B cell (primary cell): ENCODE measurements around the gene DNM2. TPM values are rescaled to one million over a fixed set of nuclear protein-coding genes. Genes with fewer than 3 reads are reported as not detected.
A peak's percentile ranks its signal among the peaks of the same experiment; 100 is the strongest.

ENCODE experiments used
- ATAC-seq: fragments of 200-7000 bp; cut with Tn5 transposase; one replicate; pipeline ENCODE4 v1.10.0; 2021; ENCODE audit warnings: low read depth, mild to moderate bottlenecking, moderate number of reproducible peaks, moderate library complexity
- CTCF ChIA-PET: fragments of 350-600 bp; sonication (Branson Sonifier 250); formaldehyde crosslinking; loops from one replicate; lab custom pipeline; 2021; ENCODE audit warnings: antibody characterized with exemption, inconsistent platforms; lab: Charles Lee
- POLR2A ChIA-PET: fragments of 350-600 bp; sonication (Branson Sonifier 250); formaldehyde crosslinking; loops from one replicate; lab custom pipeline; 2021; ENCODE audit warnings: antibody characterized with exemption; lab: Charles Lee
- DNase-seq: peaks from one replicate; pipeline ENCODE4 v3.0.0; 2013
- H2AFZ ChIP-seq: 2 replicates; pipeline ENCODE4 v1.6.1; 2012; ENCODE audit warnings: mild to moderate bottlenecking, low read depth, low read length; ENCODE audit not compliant: insufficient read depth, poor library complexity, severe bottlenecking
- H3K27ac ChIP-seq, 2 donors: 1 replicate in 1 of 2; 2 replicates in 1 of 2; pipeline ENCODE4 v1.5.1; 2012 to 2013; ENCODE audit warnings: low read length in 2 of 2, mild to moderate bottlenecking in 2 of 2, moderate library complexity in 1 of 2
- H3K27me3 ChIP-seq, 4 experiments: fragments of 200-600 bp in 1 of 4; sonication (generic) in 1 of 4; replicated peaks in 1 of 4; 1 replicate in 2 of 4; 2 replicates in 2 of 4; pipeline versions ENCODE4 v1.6.1 to v1.7.0; 2013 to 2016; ENCODE audit warnings: low read length in 3 of 4, mild to moderate bottlenecking in 2 of 4, mixed read lengths in 1 of 4, moderate library complexity in 1 of 4; ENCODE audit not compliant: insufficient read depth in 4 of 4, control insufficient read depth in 3 of 4; ENCODE audit errors: control extremely low read depth in 1 of 4
- H3K36me3 ChIP-seq, 2 experiments: replicated peaks in 1 of 2; 1 replicate in 1 of 2; 2 replicates in 1 of 2; pipeline versions ENCODE4 v1.6.1 to v1.7.1; 2013; ENCODE audit warnings: low read length in 1 of 2; ENCODE audit not compliant: insufficient read depth in 2 of 2, control insufficient read depth in 1 of 2; ENCODE audit errors: control extremely low read depth in 1 of 2, extremely low read depth in 1 of 2
- H3K4me1 ChIP-seq, 2 donors: fragments of 200-600 bp in 1 of 2; sonication (generic) in 1 of 2; 1 replicate in 1 of 2; 2 replicates in 1 of 2; pipeline versions ENCODE4 v1.5.1 to v1.6.1; 2013 to 2017; ENCODE audit warnings: low read length in 2 of 2; ENCODE audit not compliant: control insufficient read depth in 2 of 2, insufficient read depth in 2 of 2
- H3K4me2 ChIP-seq: replicated peaks from 2 replicates; pipeline ENCODE3; 2012; ENCODE audit warnings: mild to moderate bottlenecking, low read depth, low read length; ENCODE audit not compliant: poor library complexity, severe bottlenecking
- H3K4me3 ChIP-seq, 5 experiments: fragments of 200-600 bp in 1 of 5; sonication (generic) in 1 of 5; 1 replicate in 3 of 5; 2 replicates in 2 of 5; pipeline versions ENCODE4 v1.5.1 to v1.7.0; 2011 to 2016; ENCODE audit warnings: low read length in 4 of 5, mild to moderate bottlenecking in 4 of 5, low read depth in 2 of 5, control low read depth in 1 of 5, moderate library complexity in 1 of 5; ENCODE audit not compliant: insufficient read depth in 1 of 5; ENCODE audit errors: control extremely low read depth in 1 of 5, extremely low read depth in 1 of 5
- H3K79me2 ChIP-seq: fragments of 200-600 bp; sonication (generic); one replicate; pipeline ENCODE4 v1.6.0; 2016; ENCODE audit warnings: low read length; ENCODE audit not compliant: control insufficient read depth, insufficient read depth
- H3K9ac ChIP-seq: fragments of 200-600 bp; sonication (generic); 2 replicates; pipeline ENCODE4 v1.6.1; 2017; ENCODE audit warnings: mild to moderate bottlenecking, low read length, moderate library complexity
- H3K9me3 ChIP-seq, 3 donors: one replicate each; pipeline versions ENCODE4 v1.6.1 to v1.7.1; 2013; ENCODE audit warnings: low read length in 2 of 3; ENCODE audit not compliant: control insufficient read depth in 2 of 3, insufficient read depth in 1 of 3; ENCODE audit errors: control extremely low read depth in 1 of 3
- H4K20me1 ChIP-seq: 2 replicates; pipeline ENCODE4 v1.6.0; 2012; ENCODE audit warnings: mild to moderate bottlenecking, low read length; ENCODE audit not compliant: insufficient read depth, control insufficient read depth, poor library complexity, severe bottlenecking
- H3K27ac Mint-ChIP-seq: one replicate; pipeline ENCODE4 v1.8.0; 2021; ENCODE audit warnings: mixed read lengths
- H3K27me3 Mint-ChIP-seq: one replicate; pipeline ENCODE4 v1.8.0; 2021; ENCODE audit warnings: mixed read lengths
- H3K4me1 Mint-ChIP-seq: one replicate; pipeline ENCODE4 v1.8.0; 2021; ENCODE audit warnings: mixed read lengths
- H3K4me3 Mint-ChIP-seq: one replicate; pipeline ENCODE4 v1.8.0; 2021; ENCODE audit warnings: mixed read lengths
- H3K9me3 Mint-ChIP-seq: one replicate; pipeline ENCODE4 v1.8.0; 2022; ENCODE audit warnings: mixed read lengths; ENCODE audit not compliant: insufficient read depth
- EZH2 ChIP-seq: IDR thresholded peaks from 2 replicates; pipeline ENCODE4 v1.6.1; 2012; ENCODE audit warnings: borderline replicate concordance, low read depth, mild to moderate bottlenecking, moderate library complexity, low read length; ENCODE audit not compliant: insufficient read depth, poor library complexity, severe bottlenecking
- WGBS: methylation state at CpG from one replicate; pipeline ENCODE4 v1.1.5; 2013; ENCODE audit warnings: missing lambda C conversion rate; ENCODE audit not compliant: insufficient coverage; 5-methylcytosine and 5-hydroxymethylcytosine counted together
- intact Hi-C: fragments of 100-400 bp; cut with micrococcal nuclease; formaldehyde crosslinking; loops from one replicate; pipeline ENCODE4 v1.10.0; 2022
- polyA plus RNA-seq: library from polyadenylated mRNA; depleted of rRNA; stranded (reverse); fragments of >200 nt; gene quantifications from 2 replicates; pipeline ENCODE4 v1.2.3, GENCODE V29; 2012
- total RNA-seq, 2 donors: library from RNA; stranded (reverse); fragments of 120-200 nt in 1 of 2; gene quantifications; 1 replicate in 1 of 2; 2 replicates in 1 of 2; pipeline versions ENCODE4 v1.2.3 to v1.2.4, GENCODE V29; 2013 to 2022
- TF ChIP-seq, protein P1 (sequence below): fragments of 200-600 bp; IDR thresholded peaks from one replicate; pipeline ENCODE4 v1.8.0; 2022; ENCODE audit warnings: antibody characterized with exemption, mild to moderate bottlenecking

The DNM2 gene
- total and polyA plus RNA-seq, 2 donors (not counting 1 experiment from before 2014, with no cell fraction given), result 163 to 353 TPM

DNA sequence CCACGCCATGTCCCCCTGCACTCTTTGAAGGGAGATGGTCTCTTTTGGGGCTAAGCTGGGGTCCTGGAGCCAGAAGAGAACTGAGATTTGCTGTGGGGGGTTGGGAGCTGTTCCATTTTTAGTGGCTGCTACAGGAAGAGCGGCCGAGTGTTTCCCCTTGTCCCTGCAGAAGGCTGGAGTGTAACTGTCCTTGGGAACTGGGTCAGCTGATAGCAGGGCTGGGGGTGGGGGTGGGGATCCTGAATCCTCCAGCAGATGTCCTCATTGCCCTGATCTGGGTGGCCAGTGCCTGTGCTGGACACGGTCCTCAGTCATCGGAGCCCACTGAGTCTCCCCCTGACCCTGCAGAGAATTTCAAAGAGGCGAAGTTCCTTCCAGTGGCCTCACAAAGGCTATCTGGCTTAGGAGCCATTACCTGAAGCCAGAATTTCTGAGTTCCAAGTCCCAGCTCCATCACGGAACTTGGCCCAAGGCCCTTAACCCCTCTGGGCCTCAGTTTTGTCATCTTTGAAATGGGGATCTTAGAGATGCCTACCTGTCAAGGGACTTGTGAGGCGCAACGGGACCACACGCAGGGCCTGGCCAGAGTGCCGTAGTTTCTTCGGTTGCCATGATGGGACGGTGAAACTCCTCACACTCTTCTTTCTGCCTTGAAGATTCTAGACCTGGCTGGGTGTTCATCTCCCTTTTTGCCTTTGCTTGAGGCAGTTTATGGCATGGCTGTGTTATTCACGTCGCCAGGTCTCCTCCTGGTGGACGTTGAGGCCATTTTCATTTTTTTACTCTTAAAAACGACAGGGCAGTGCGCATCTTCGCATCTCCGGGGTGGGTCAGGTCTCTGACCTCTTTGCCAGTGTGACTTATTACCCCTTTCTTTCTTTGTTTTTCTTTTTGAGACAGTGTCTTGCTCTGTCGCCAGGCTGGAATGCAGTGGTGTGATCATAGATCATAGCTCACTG, 51.9 kb downstream of the DNM2 start:
- TF ChIP-seq EZH2, result no peak
- TF ChIP-seq, protein P1, sequence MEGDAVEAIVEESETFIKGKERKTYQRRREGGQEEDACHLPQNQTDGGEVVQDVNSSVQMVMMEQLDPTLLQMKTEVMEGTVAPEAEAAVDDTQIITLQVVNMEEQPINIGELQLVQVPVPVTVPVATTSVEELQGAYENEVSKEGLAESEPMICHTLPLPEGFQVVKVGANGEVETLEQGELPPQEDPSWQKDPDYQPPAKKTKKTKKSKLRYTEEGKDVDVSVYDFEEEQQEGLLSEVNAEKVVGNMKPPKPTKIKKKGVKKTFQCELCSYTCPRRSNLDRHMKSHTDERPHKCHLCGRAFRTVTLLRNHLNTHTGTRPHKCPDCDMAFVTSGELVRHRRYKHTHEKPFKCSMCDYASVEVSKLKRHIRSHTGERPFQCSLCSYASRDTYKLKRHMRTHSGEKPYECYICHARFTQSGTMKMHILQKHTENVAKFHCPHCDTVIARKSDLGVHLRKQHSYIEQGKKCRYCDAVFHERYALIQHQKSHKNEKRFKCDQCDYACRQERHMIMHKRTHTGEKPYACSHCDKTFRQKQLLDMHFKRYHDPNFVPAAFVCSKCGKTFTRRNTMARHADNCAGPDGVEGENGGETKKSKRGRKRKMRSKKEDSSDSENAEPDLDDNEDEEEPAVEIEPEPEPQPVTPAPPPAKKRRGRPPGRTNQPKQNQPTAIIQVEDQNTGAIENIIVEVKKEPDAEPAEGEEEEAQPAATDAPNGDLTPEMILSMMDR, result peak; percentile 14

More for the DNA sequence above, 51.9 kb downstream of the DNM2 start:
- CTCF ChIA-PET, result interaction anchor here (0.6 to 4.3 kb wide), 8 partner anchors 10 to 364 kb away, joined by 3 to 33 read pairs (median 4); partner anchors contain the start of gene DNM2
- peaks cover 5 to 49% of the 10 kb centered on the region in 2 experiments for H3K36me3 ChIP-seq
- peaks cover 85% of the 10 kb centered on the region for H3K79me2 ChIP-seq
- peaks cover 14 to 36% of the 10 kb centered on the region in 2 donors for H3K4me1 ChIP-seq
- no peak overlapping the region for H3K9ac ChIP-seq
- H3K9me3 ChIP-seq, result no peaks in the 10 kb centered on the region
- peak overlapping the region; percentile 51 for H3K4me2 ChIP-seq
- DNase-seq, result peak; percentile 43
- Mint-ChIP-seq H3K27me3 (no peaks in the 10 kb centered on the region), H3K4me3 (no peak overlapping the region), H3K27ac (peak overlapping the region; percentile 88), H3K4me1 (peaks cover 46% of the 10 kb centered on the region), H3K9me3 (no peaks in the 10 kb centered on the region)
- H3K4me3 ChIP-seq, result no peak overlapping the region
- WGBS, result 91% methylated on average over 18 of the region's 21 CpGs
- no peak for ATAC-seq
- H3K27me3 ChIP-seq, result no peaks in the 10 kb centered on the region
- POLR2A ChIA-PET, result interaction anchor here (0.5 to 0.7 kb wide), 2 partner anchors 17 to 216 kb away, joined by 3 to 5 read pairs; no protein-coding TSS in a partner anchor
- peak overlapping the region in 1 of 2 donors; percentile 66 for H3K27ac ChIP-seq
- no peak overlapping the region for H2AFZ ChIP-seq
- intact Hi-C loops, result no loop called here
- H4K20me1 ChIP-seq, result peaks cover 69% of the 10 kb centered on the region
